Brain microvascular endothelial cell (primary cell): ENCODE measurements around the gene DPH7.
"Not testable (repeated sequence)": the region's sequence is repeated elsewhere in the genome, so short reads cannot be mapped to it uniquely, and the experiment has no call there.

ENCODE experiments used
- DNase-seq: peaks from one replicate; pipeline ENCODE4 v3.0.0-alpha.2; 2020
- H3K27ac ChIP-seq: fragments of 250-450 bp; sonication (Bioruptor Pico); 2 replicates; pipeline ENCODE4 v1.5.1; 2020; ENCODE audit warnings: mild to moderate bottlenecking, moderate library complexity
- H3K27me3 ChIP-seq: fragments of 250-450 bp; sonication (Bioruptor Pico); replicated peaks from 2 replicates; pipeline ENCODE4 v1.5.1; 2020; ENCODE audit warnings: mild to moderate bottlenecking
- H3K36me3 ChIP-seq: fragments of 250-450 bp; sonication (Bioruptor Pico); replicated peaks from 2 replicates; pipeline ENCODE4 v1.5.1; 2020; ENCODE audit warnings: mild to moderate bottlenecking
- H3K4me3 ChIP-seq: 2 replicates; pipeline ENCODE4 v1.5.1; 2011; ENCODE audit warnings: low read depth, mild to moderate bottlenecking, control low read depth, low read length, moderate library complexity
- CTCF ChIP-seq: IDR thresholded peaks from 2 replicates; pipeline ENCODE4 v1.5.1; 2011; ENCODE audit warnings: low read depth, mild to moderate bottlenecking, moderate library complexity, low read length, control low read depth, inconsistent platforms; ENCODE audit errors: missing control alignments
- in situ Hi-C: cut with HindIII; loops from 2 replicates; pipeline ENCODE4 v1.10.0; 2017; ENCODE audit warnings: low sequenced_read_pairs, low pct_ligation_motif_present

Gene DPH7

GRCh38 chr9:137579259-137579604 is 507 bp upstream of the DPH7 start:
- no peak for DNase-seq
- H3K27me3 ChIP-seq, result no peaks in the 10 kb centered on the region
- no peak for TF ChIP-seq CTCF
- peak overlapping the region; percentile 48 for H3K27ac ChIP-seq
- in situ Hi-C loops, result no loop called here
- H3K36me3 ChIP-seq, result peaks cover 39% of the 10 kb centered on the region
- peak overlapping the region; percentile 89 for H3K4me3 ChIP-seq

- no peak for TF ChIP-seq CTCF
- Histone ChIP-seq H3K27ac (no peak overlapping the region), H3K4me3 (no peak overlapping the region), H3K27me3 (no peaks in the 10 kb centered on the region), H3K36me3 (peaks cover 36% of the 10 kb centered on the region)
- in situ Hi-C loops, result no loop called here
- DNase-seq, result no peak
These were observed 2.9 kb downstream of the DPH7 start for GRCh38 chr9:137575716-137576411.

GRCh38 chr9:137575364-137575715 is 3.4 kb downstream of the DPH7 start:
- no peak overlapping the region for H3K4me3 ChIP-seq
- in situ Hi-C loops, result no loop called here
- H3K36me3 ChIP-seq, result peaks cover 36% of the 10 kb centered on the region
- no peak for DNase-seq
- H3K27me3 ChIP-seq, result no peaks in the 10 kb centered on the region
- no peak overlapping the region for H3K27ac ChIP-seq
- TF ChIP-seq CTCF, result no peak

GRCh38 chr9:137574192-137574591 is 4.5 kb downstream of the DPH7 start:
- in situ Hi-C loops, result no loop called here
- no peak overlapping the region for H3K27ac ChIP-seq
- H3K4me3 ChIP-seq, result no peak overlapping the region
- H3K36me3 ChIP-seq, result peaks cover 36% of the 10 kb centered on the region
- H3K27me3 ChIP-seq, result no peaks in the 10 kb centered on the region
- no peak for TF ChIP-seq CTCF
- DNase-seq, result no peak

- Histone ChIP-seq H3K36me3 (peaks cover 32% of the 10 kb centered on the region), H3K27ac (no peak overlapping the region), H3K4me3 (no peak overlapping the region), H3K27me3 (no peaks in the 10 kb centered on the region)
- no peak for TF ChIP-seq CTCF
- in situ Hi-C loops, result no loop called here
- DNase-seq, result no peak
These were observed 8.2 kb downstream of the DPH7 start for GRCh38 chr9:137570566-137570965.

GRCh38 chr9:137569609-137570203 is 9.0 kb downstream of the DPH7 start:
- no peak for TF ChIP-seq CTCF
- Histone ChIP-seq H3K27ac (no peak overlapping the region), H3K36me3 (peaks cover 26% of the 10 kb centered on the region), H3K4me3 (no peak overlapping the region), H3K27me3 (no peaks in the 10 kb centered on the region)
- in situ Hi-C loops, result no loop called here
- no peak for DNase-seq

GRCh38 chr9:137568445-137568844 is 10.3 kb downstream of the DPH7 start:
- peaks cover 30% of the 10 kb centered on the region for H3K36me3 ChIP-seq
- in situ Hi-C loops, H3K27me3 ChIP-seq, DNase-seq, H3K27ac ChIP-seq, H3K4me3 ChIP-seq: not testable (repeated sequence)
